8988T (cell line): Measurements from ENCODE around the gene ARIH1.
"Not testable (repeated sequence)": the region's sequence is repeated elsewhere in the genome, so short reads cannot be mapped to it uniquely, and the experiment has no call there.

Source experiments
- DNase-seq: peaks from one replicate; pipeline ENCODE4 v3.0.0; 2011

The ARIH1 gene

GRCh38 chr15:72609862-72610261 is 135.7 kb downstream of the ARIH1 start:
- no peak for DNase-seq

GRCh38 chr15:72612324-72612723 is 138.2 kb downstream of the ARIH1 start:
- DNase-seq = not testable (repeated sequence)

GRCh38 chr15:72614810-72615532 is 140.8 kb downstream of the ARIH1 start:
- DNase-seq = no peak

GRCh38 chr15:72615533-72616233 is 141.6 kb downstream of the ARIH1 start:
- DNase-seq = not testable (repeated sequence)

- no peak for DNase-seq
Measured at GRCh38 chr15:72616491-72617210, 142.5 kb downstream of the ARIH1 start.

- DNase-seq = not testable (repeated sequence)
Measured at GRCh38 chr15:72623854-72624253, 149.7 kb downstream of the ARIH1 start.

GRCh38 chr15:72626153-72626552 is 152.0 kb downstream of the ARIH1 start:
- DNase-seq = not testable (repeated sequence)

GRCh38 chr15:72628249-72629067 is 154.3 kb downstream of the ARIH1 start:
- DNase-seq = not testable (repeated sequence)

- not testable (repeated sequence) for DNase-seq
Measured at GRCh38 chr15:72629068-72629570, 155.0 kb downstream of the ARIH1 start.

GRCh38 chr15:72636519-72637282 is 162.6 kb downstream of the ARIH1 start:
- DNase-seq = not testable (repeated sequence)

- DNase-seq = not testable (repeated sequence)
Measured at GRCh38 chr15:72639759-72640483, 165.8 kb downstream of the ARIH1 start.

GRCh38 chr15:72642271-72642670 is 168.1 kb downstream of the ARIH1 start:
- DNase-seq = not testable (repeated sequence)

- DNase-seq = not testable (repeated sequence)
Measured at GRCh38 chr15:72648631-72649253, 174.6 kb downstream of the ARIH1 start.
